HEK293 (cell line): ENCODE measurements around the gene MTMR3.

Experiments used
- CTCF ChIA-PET: fragments of 350-600 bp; formaldehyde crosslinking; extraction: SDS; loops from one replicate; lab custom pipeline; 2021; ENCODE audit warnings: antibody characterized with exemption; lab: Yijun Ruan, JAX
- POLR2A ChIA-PET: fragments of 300-600 bp; formaldehyde crosslinking; extraction: SDS; loops from one replicate; lab custom pipeline; 2020; ENCODE audit warnings: antibody characterized with exemption, inconsistent platforms; lab: Yijun Ruan, JAX
- H3K27ac ChIP-seq: fragments of 200-500 bp; sonication (Bioruptor generic); 2 replicates; pipeline ENCODE4 v1.5.1; 2014; ENCODE audit warnings: low read depth, low read length, control low read depth, inconsistent platforms; ENCODE audit errors: extremely low read depth
- H3K36me3 ChIP-seq, 2 experiments: fragments of 200-500 bp in 1 of 2; sonication (Bioruptor generic) in 1 of 2; 1 replicate in 1 of 2; 2 replicates in 1 of 2; pipeline ENCODE4 v1.5.1; 2014 to 2017; ENCODE audit warnings: inconsistent platforms in 2 of 2, low read length in 2 of 2; ENCODE audit not compliant: control insufficient read depth in 2 of 2, insufficient read depth in 1 of 2
- H3K4me1 ChIP-seq: fragments of 200-500 bp; sonication (Bioruptor generic); 2 replicates; pipeline ENCODE4 v1.5.1; 2014; ENCODE audit warnings: mild to moderate bottlenecking, low read length, inconsistent platforms; ENCODE audit not compliant: control insufficient read depth, insufficient read depth
- H3K4me3 ChIP-seq: 2 replicates; pipeline ENCODE4 v1.5.1; 2011; ENCODE audit warnings: low read depth, mild to moderate bottlenecking, control low read depth, low read length, moderate library complexity
- H3K9me3 ChIP-seq: fragments of 200-500 bp; sonication (Bioruptor generic); 2 replicates; pipeline ENCODE4 v1.5.1; 2014; ENCODE audit warnings: low read depth, low read length, inconsistent platforms; ENCODE audit not compliant: control insufficient read depth, insufficient read depth
- FEZF1 ChIP-seq: fragments of 450-650 bp; formaldehyde crosslinking; IDR thresholded peaks from 2 replicates; pipeline ENCODE4 v1.5.1; 2016; ENCODE audit warnings: missing biosample characterization, missing genetic modification characterization
- GLI4 ChIP-seq: fragments of 450-650 bp; formaldehyde crosslinking; IDR thresholded peaks from 2 replicates; pipeline ENCODE4 v1.5.1; 2016; ENCODE audit warnings: missing biosample characterization, missing genetic modification characterization
- HOXC10 ChIP-seq: sonication (generic); formaldehyde crosslinking; IDR thresholded peaks from 2 replicates; pipeline ENCODE4 v1.8.1; 2023; ENCODE audit warnings: mild to moderate bottlenecking, missing genetic modification reagents
- KLF17 ChIP-seq: fragments of 450-650 bp; formaldehyde crosslinking; IDR thresholded peaks from 2 replicates; pipeline ENCODE4 v1.5.1; 2016; ENCODE audit warnings: missing biosample characterization, missing genetic modification characterization
- MYNN ChIP-seq: fragments of 450-650 bp; formaldehyde crosslinking; IDR thresholded peaks from 2 replicates; pipeline ENCODE4 v1.5.1; 2016; ENCODE audit warnings: missing biosample characterization, missing genetic modification characterization, borderline replicate concordance
- OSR2 ChIP-seq: fragments of 450-650 bp; formaldehyde crosslinking; IDR thresholded peaks from 2 replicates; pipeline ENCODE4 v1.5.1; 2016; ENCODE audit warnings: missing biosample characterization, missing genetic modification characterization
- RBAK ChIP-seq: fragments of 450-650 bp; formaldehyde crosslinking; IDR thresholded peaks from 2 replicates; pipeline ENCODE4 v1.5.1; 2016; ENCODE audit warnings: missing biosample characterization, missing genetic modification characterization
- REST ChIP-seq: fragments of 450-650 bp; formaldehyde crosslinking; IDR thresholded peaks from 2 replicates; pipeline ENCODE4 v1.5.1; 2016; ENCODE audit warnings: missing biosample characterization, missing genetic modification characterization
- ZNF10 ChIP-seq: fragments of 450-650 bp; formaldehyde crosslinking; IDR thresholded peaks from 2 replicates; pipeline ENCODE4 v1.5.1; 2017; ENCODE audit warnings: missing biosample characterization, missing genetic modification characterization
- ZNF140 ChIP-seq: fragments of 450-650 bp; formaldehyde crosslinking; IDR thresholded peaks from 2 replicates; pipeline ENCODE4 v1.5.1; 2016; ENCODE audit warnings: missing biosample characterization, missing genetic modification characterization
- ZNF157 ChIP-seq: fragments of 450-650 bp; formaldehyde crosslinking; IDR thresholded peaks from 2 replicates; pipeline ENCODE4 v1.5.1; 2016; ENCODE audit warnings: missing biosample characterization, missing genetic modification characterization
- ZNF184 ChIP-seq: fragments of 450-650 bp; IDR thresholded peaks from 2 replicates; pipeline ENCODE4 v1.5.1; 2018; ENCODE audit warnings: missing biosample characterization, mild to moderate bottlenecking, missing genetic modification characterization
- ZNF2 ChIP-seq: fragments of 450-650 bp; formaldehyde crosslinking; IDR thresholded peaks from 2 replicates; pipeline ENCODE4 v1.5.1; 2016; ENCODE audit warnings: missing biosample characterization, missing genetic modification characterization
- ZNF366 ChIP-seq: fragments of 450-650 bp; formaldehyde crosslinking; conservative IDR thresholded peaks from 2 replicates; pipeline ENCODE4 v1.5.1; 2016; ENCODE audit warnings: missing biosample characterization, missing genetic modification characterization
- ZNF449 ChIP-seq: fragments of 450-650 bp; formaldehyde crosslinking; IDR thresholded peaks from 2 replicates; pipeline ENCODE4 v1.5.1; 2017; ENCODE audit warnings: missing biosample characterization, mild to moderate bottlenecking, missing genetic modification characterization, moderate library complexity
- ZNF488 ChIP-seq: fragments of 450-650 bp; formaldehyde crosslinking; IDR thresholded peaks from 2 replicates; pipeline ENCODE4 v1.5.1; 2016; ENCODE audit warnings: missing biosample characterization, missing genetic modification characterization
- ZNF549 ChIP-seq: fragments of 450-650 bp; IDR thresholded peaks from 2 replicates; pipeline ENCODE4 v1.5.1; 2018; ENCODE audit warnings: missing biosample characterization, missing genetic modification characterization, mild to moderate bottlenecking, inconsistent platforms, moderate library complexity
- ZNF558 ChIP-seq: fragments of 450-650 bp; formaldehyde crosslinking; IDR thresholded peaks from 2 replicates; pipeline ENCODE4 v1.5.1; 2016; ENCODE audit warnings: missing biosample characterization, missing genetic modification characterization
- ZNF658 ChIP-seq: fragments of 450-650 bp; formaldehyde crosslinking; IDR thresholded peaks from 2 replicates; pipeline ENCODE4; 2016; ENCODE audit warnings: missing biosample characterization, missing genetic modification characterization
- ZNF747 ChIP-seq: fragments of 450-650 bp; formaldehyde crosslinking; IDR thresholded peaks from 2 replicates; pipeline ENCODE4 v1.5.1; 2016; ENCODE audit warnings: missing biosample characterization, missing genetic modification characterization
- ZNF76 ChIP-seq: fragments of 450-650 bp; formaldehyde crosslinking; IDR thresholded peaks from 2 replicates; pipeline ENCODE4; 2016; ENCODE audit warnings: low read depth, missing biosample characterization, missing genetic modification characterization, borderline replicate concordance
- ZSCAN23 ChIP-seq: fragments of 450-650 bp; formaldehyde crosslinking; IDR thresholded peaks from 2 replicates; pipeline ENCODE4 v1.5.1; 2016; ENCODE audit warnings: missing biosample characterization, missing genetic modification characterization
- ZSCAN4 ChIP-seq: fragments of 450-650 bp; formaldehyde crosslinking; IDR thresholded peaks from 2 replicates; pipeline ENCODE4 v1.5.1; 2017; ENCODE audit warnings: missing biosample characterization, missing genetic modification characterization

MTMR3 gene

GRCh38 chr22:30044369-30044768 lies 161.4 kb downstream of the MTMR3 start (continued):
- TF ChIP-seq ZNF549 (tag by site-specific recombination) (no peak), RBAK (tag by site-specific recombination) (no peak), FEZF1 (tag by site-specific recombination) (peak; percentile 79), ZNF76 (tag by site-specific recombination) (peak; percentile 38; the same call in 1 of the 2 replicates), MYNN (no peak), ZNF366 (tag by site-specific recombination) (peak; percentile 94), REST (tag by site-specific recombination) (no peak), OSR2 (peak; percentile 71), ZNF449 (tag by site-specific recombination) (no peak; the same call in 1 of the 2 replicates), ZSCAN23 (0 out of 2 replicates have a peak, but pooled peaks have one; percentile 65), ZNF488 (tag by site-specific recombination) (no peak), HOXC10 (no peak), ZNF747 (tag by site-specific recombination) (no peak), ZNF184 (peak; percentile 91)

GRCh38 chr22:30044881-30045493 lies 162.0 kb downstream of the MTMR3 start:
- ChIA-PET CTCF (interaction anchor here (0.9 kb wide), 1 partner anchor 355 kb away, joined by 3 read pairs; no protein-coding TSS in a partner anchor), POLR2A (interaction anchor here (1.1 kb wide), 1 partner anchor 12 kb away, joined by 3 read pairs; no protein-coding TSS in a partner anchor)
- no peak overlapping the region for H3K4me3 ChIP-seq
- TF ChIP-seq ZNF658 (no peak), ZNF488 (tag by site-specific recombination) (no peak), ZNF2 (tag by site-specific recombination) (no peak), ZNF558 (tag by site-specific recombination) (no peak), ZSCAN4 (tag by site-specific recombination) (no peak), RBAK (tag by site-specific recombination) (no peak), KLF17 (tag by site-specific recombination) (no peak), ZNF449 (tag by site-specific recombination) (no peak), ZNF10 (tag by site-specific recombination) (no peak), ZNF140 (tag by site-specific recombination) (no peak), GLI4 (no peak), ZNF157 (no peak)
- no peaks in the 10 kb centered on the region for H3K9me3 ChIP-seq
- H3K4me1 ChIP-seq, result peaks cover 21% of the 10 kb centered on the region
- no peaks in the 10 kb centered on the region for H3K36me3 ChIP-seq
- peak overlapping the region; percentile 4; the same call in 1 of the 2 replicates for H3K27ac ChIP-seq
